ENCODE measurements around the gene KCNK5.

DNA sequence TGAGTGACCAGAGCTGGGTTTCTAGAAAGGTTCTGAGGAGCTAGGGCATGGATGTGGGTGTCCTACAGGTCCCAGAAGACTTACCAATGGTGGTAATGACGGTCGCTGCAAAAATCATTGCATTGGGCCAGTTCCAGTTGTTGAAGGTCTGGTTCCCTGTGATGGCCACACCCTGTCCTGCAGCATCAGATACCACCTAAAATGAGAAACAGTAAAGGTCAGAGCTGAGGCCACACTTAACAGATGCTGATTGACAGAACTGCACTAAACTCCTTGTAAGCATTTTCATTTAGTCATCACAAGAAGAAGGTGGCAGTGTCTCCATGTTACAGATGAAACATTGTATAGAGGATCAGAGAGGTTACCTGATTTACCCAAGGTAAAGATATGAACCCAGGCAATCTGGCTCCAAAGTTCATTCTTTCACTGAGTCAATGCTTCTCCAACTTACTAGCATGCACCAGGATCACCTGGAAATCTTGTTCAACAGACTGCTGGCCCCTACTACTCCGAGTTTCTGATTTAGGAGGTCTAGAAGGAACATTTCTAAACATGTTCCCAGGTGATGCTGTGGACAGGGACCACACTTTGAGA is 33.4 kb downstream of the KCNK5 start:
- no peak for TF ChIP-seq EZH2phosphoT487 (conservative IDR thresholded peaks at IDR 0.05; ENCODE audit: low read length)
- TF ChIP-seq, protein P1, sequence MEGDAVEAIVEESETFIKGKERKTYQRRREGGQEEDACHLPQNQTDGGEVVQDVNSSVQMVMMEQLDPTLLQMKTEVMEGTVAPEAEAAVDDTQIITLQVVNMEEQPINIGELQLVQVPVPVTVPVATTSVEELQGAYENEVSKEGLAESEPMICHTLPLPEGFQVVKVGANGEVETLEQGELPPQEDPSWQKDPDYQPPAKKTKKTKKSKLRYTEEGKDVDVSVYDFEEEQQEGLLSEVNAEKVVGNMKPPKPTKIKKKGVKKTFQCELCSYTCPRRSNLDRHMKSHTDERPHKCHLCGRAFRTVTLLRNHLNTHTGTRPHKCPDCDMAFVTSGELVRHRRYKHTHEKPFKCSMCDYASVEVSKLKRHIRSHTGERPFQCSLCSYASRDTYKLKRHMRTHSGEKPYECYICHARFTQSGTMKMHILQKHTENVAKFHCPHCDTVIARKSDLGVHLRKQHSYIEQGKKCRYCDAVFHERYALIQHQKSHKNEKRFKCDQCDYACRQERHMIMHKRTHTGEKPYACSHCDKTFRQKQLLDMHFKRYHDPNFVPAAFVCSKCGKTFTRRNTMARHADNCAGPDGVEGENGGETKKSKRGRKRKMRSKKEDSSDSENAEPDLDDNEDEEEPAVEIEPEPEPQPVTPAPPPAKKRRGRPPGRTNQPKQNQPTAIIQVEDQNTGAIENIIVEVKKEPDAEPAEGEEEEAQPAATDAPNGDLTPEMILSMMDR (IDR thresholded peaks at IDR 0.05; ENCODE audit: insufficient read depth, low read length, poor library complexity, severe bottlenecking), result no peak
